NCI-H2029 (cell line): ENCODE measurements around the gene CAPN5.
"Not testable (repeated sequence)": the region's sequence is repeated elsewhere in the genome, so short reads cannot be mapped to it uniquely, and the experiment has no call there.

Experiments used
- DNase-seq: peaks from one replicate; lab custom pipeline; 2025; lab: John Stamatoyannopoulos, UW

CAPN5 gene

GRCh38 chr11:77066229-77067042 is at the start of gene CAPN5:
TSS of gene CAPN5 (plus strand) at chr11:77066971. CDS start at chr11:77084887, 17,916 bp downstream.
- peak; percentile 82 for DNase-seq

- not testable (repeated sequence) for DNase-seq
Measured at GRCh38 chr11:77018396-77018924, 48.3 kb upstream of the CAPN5 start.

GRCh38 chr11:77019976-77020595 is 46.7 kb upstream of the CAPN5 start:
- DNase-seq: no peak

GRCh38 chr11:77020734-77021133 is 46.0 kb upstream of the CAPN5 start:
- DNase-seq: no peak

GRCh38 chr11:77024745-77025144 is 42.0 kb upstream of the CAPN5 start:
- DNase-seq: no peak

- no peak for DNase-seq
Measured at GRCh38 chr11:77026221-77026620, 40.5 kb upstream of the CAPN5 start.

- no peak for DNase-seq
Measured at GRCh38 chr11:77026743-77027142, 40.0 kb upstream of the CAPN5 start.

GRCh38 chr11:77027275-77027674 is 39.5 kb upstream of the CAPN5 start:
- DNase-seq: no peak

- DNase-seq: no peak
Measured at GRCh38 chr11:77029829-77030228, 36.9 kb upstream of the CAPN5 start.

GRCh38 chr11:77030834-77031414 is 35.8 kb upstream of the CAPN5 start:
- DNase-seq: no peak

- no peak for DNase-seq
Measured at GRCh38 chr11:77031599-77031998, 35.2 kb upstream of the CAPN5 start.

GRCh38 chr11:77035039-77035438 is 31.7 kb upstream of the CAPN5 start:
- DNase-seq: no peak

GRCh38 chr11:77035580-77035979 is 31.2 kb upstream of the CAPN5 start:
- no peak for DNase-seq

GRCh38 chr11:77036398-77036797 is 30.4 kb upstream of the CAPN5 start:
- no peak for DNase-seq

GRCh38 chr11:77037057-77037456 is 29.7 kb upstream of the CAPN5 start:
- no peak for DNase-seq

- DNase-seq: no peak
Measured at GRCh38 chr11:77038029-77038824, 28.5 kb upstream of the CAPN5 start.

- DNase-seq: no peak
Measured at GRCh38 chr11:77038825-77039326, 27.9 kb upstream of the CAPN5 start.

- no peak for DNase-seq
Measured at GRCh38 chr11:77039491-77040400, 27.0 kb upstream of the CAPN5 start.

- no peak for DNase-seq
Measured at GRCh38 chr11:77040401-77040777, 26.4 kb upstream of the CAPN5 start.

- DNase-seq: no peak
Measured at GRCh38 chr11:77040889-77041288, 25.9 kb upstream of the CAPN5 start.
